OCI-LY1 (cell line): ENCODE measurements around the gene SFXN4.

Experiments
- H2AFZ ChIP-seq: fragments of 200-600 bp; sonication (generic), shearing (Covaris generic); 2 replicates; pipeline ENCODE4 v1.6.0; 2014; ENCODE audit warnings: antibody characterized with exemption, mild to moderate bottlenecking, low read length
- H3F3A ChIP-seq: fragments of 200-600 bp; sonication (generic), shearing (Covaris generic); 2 replicates; pipeline ENCODE4 v1.6.0; 2014; ENCODE audit warnings: mild to moderate bottlenecking, antibody characterized with exemption, low read length, moderate library complexity; ENCODE audit not compliant: insufficient read depth
- H3K27ac ChIP-seq: fragments of 200-600 bp; sonication (generic); 2 replicates; pipeline ENCODE4 v1.5.1; 2014; ENCODE audit warnings: low read length, mixed run types, mild to moderate bottlenecking, low read depth; ENCODE audit not compliant: poor library complexity, severe bottlenecking
- H3K27me3 ChIP-seq: fragments of 200-600 bp; sonication (generic); 2 replicates; pipeline ENCODE4 v1.6.0; 2014; ENCODE audit warnings: antibody characterized with exemption, mild to moderate bottlenecking, low read length, moderate library complexity; ENCODE audit not compliant: insufficient read depth
- H3K36me3 ChIP-seq: fragments of 200-600 bp; sonication (generic); 2 replicates; pipeline ENCODE4 v1.6.1; 2014; ENCODE audit warnings: mild to moderate bottlenecking, antibody characterized with exemption, low read length, moderate library complexity, mixed read lengths; ENCODE audit not compliant: insufficient read depth
- H3K4me1 ChIP-seq: fragments of 200-600 bp; sonication (generic); 2 replicates; pipeline ENCODE4 v1.5.1; 2014; ENCODE audit warnings: mild to moderate bottlenecking, low read length, moderate library complexity; ENCODE audit not compliant: insufficient read depth, severe bottlenecking
- H3K4me2 ChIP-seq: fragments of 200-600 bp; sonication (generic), shearing (Covaris generic); 2 replicates; pipeline ENCODE4 v1.6.1; 2014; ENCODE audit warnings: low read length
- H3K4me3 ChIP-seq: fragments of 200-600 bp; sonication (generic); 2 replicates; pipeline ENCODE4 v1.5.1; 2014; ENCODE audit warnings: low read length, low read depth, mild to moderate bottlenecking, mixed read lengths; ENCODE audit not compliant: poor library complexity, severe bottlenecking
- H3K79me2 ChIP-seq: fragments of 200-600 bp; shearing (Covaris generic); 2 replicates; pipeline ENCODE4 v1.6.1; 2016; ENCODE audit warnings: mixed run types, low read length, mixed read lengths; ENCODE audit not compliant: insufficient read depth
- H3K9ac ChIP-seq: fragments of 200-600 bp; sonication (generic), shearing (Covaris generic); 2 replicates; pipeline ENCODE4 v1.6.1; 2014; ENCODE audit warnings: mild to moderate bottlenecking, low read length, mixed read lengths
- H3K9me2 ChIP-seq: fragments of 200-600 bp; sonication (generic), shearing (Covaris generic); 2 replicates; pipeline ENCODE4 v1.6.1; 2014; ENCODE audit warnings: low read depth, mild to moderate bottlenecking, low read length, mixed read lengths
- H3K9me3 ChIP-seq: fragments of 200-600 bp; shearing (Covaris generic); 2 replicates; pipeline ENCODE4 v1.6.1; 2014; ENCODE audit warnings: low read length, mixed read lengths
- H4K20me1 ChIP-seq: fragments of 200-600 bp; sonication (generic), shearing (Covaris generic); 2 replicates; pipeline ENCODE4 v1.6.0; 2016; ENCODE audit warnings: mild to moderate bottlenecking, low read length; ENCODE audit not compliant: insufficient read depth
- EZH2 ChIP-seq: fragments of 200-600 bp; sonication (generic), shearing (Covaris generic); IDR thresholded peaks from 2 replicates; pipeline ENCODE4 v1.8.0; 2017; ENCODE audit warnings: borderline replicate concordance, mixed run types, mild to moderate bottlenecking, antibody characterized with exemption, low read length, moderate library complexity, mixed read lengths
- TF ChIP-seq, protein P1 (sequence below): fragments of 200-600 bp; sonication (generic), shearing (Covaris generic); IDR thresholded peaks from 2 replicates; pipeline ENCODE4 v1.5.1; 2017; ENCODE audit warnings: mild to moderate bottlenecking, antibody characterized with exemption, low read length, moderate library complexity, mixed read lengths

Gene SFXN4

DNA sequence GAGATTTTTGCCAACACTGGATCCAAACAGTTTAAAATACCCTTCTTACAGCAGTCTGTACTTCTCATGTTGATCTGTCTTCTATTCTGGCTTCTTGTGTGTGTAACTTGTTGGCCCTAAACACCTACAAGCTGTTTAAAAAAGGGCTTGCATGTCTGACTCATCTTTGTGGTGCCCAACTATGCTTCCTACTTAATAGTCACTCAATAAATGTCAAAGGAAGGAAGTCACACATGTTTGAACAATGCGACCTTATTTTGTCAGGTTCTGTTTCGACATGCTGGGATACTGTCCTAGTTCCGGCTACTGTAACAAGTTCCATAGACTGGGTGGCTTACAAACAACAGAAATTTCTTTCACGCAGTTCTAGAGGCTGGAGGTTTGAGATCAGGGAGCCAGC is 32.4 kb upstream of the SFXN4 start:
- Histone ChIP-seq H3F3A (no peaks in the 10 kb centered on the region), H3K79me2 (no peaks in the 10 kb centered on the region), H3K4me3 (no peak overlapping the region), H3K9ac (no peak overlapping the region), H4K20me1 (no peaks in the 10 kb centered on the region), H3K9me2 (no peaks in the 10 kb centered on the region), H2AFZ (no peak overlapping the region), H3K4me1 (no peaks in the 10 kb centered on the region), H3K9me3 (no peaks in the 10 kb centered on the region), H3K4me2 (no peak overlapping the region), H3K36me3 (no peaks in the 10 kb centered on the region), H3K27me3 (no peaks in the 10 kb centered on the region), H3K27ac (no peak overlapping the region)
- TF ChIP-seq EZH2, result no peak
- TF ChIP-seq, protein P1, sequence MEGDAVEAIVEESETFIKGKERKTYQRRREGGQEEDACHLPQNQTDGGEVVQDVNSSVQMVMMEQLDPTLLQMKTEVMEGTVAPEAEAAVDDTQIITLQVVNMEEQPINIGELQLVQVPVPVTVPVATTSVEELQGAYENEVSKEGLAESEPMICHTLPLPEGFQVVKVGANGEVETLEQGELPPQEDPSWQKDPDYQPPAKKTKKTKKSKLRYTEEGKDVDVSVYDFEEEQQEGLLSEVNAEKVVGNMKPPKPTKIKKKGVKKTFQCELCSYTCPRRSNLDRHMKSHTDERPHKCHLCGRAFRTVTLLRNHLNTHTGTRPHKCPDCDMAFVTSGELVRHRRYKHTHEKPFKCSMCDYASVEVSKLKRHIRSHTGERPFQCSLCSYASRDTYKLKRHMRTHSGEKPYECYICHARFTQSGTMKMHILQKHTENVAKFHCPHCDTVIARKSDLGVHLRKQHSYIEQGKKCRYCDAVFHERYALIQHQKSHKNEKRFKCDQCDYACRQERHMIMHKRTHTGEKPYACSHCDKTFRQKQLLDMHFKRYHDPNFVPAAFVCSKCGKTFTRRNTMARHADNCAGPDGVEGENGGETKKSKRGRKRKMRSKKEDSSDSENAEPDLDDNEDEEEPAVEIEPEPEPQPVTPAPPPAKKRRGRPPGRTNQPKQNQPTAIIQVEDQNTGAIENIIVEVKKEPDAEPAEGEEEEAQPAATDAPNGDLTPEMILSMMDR, result no peak

DNA sequence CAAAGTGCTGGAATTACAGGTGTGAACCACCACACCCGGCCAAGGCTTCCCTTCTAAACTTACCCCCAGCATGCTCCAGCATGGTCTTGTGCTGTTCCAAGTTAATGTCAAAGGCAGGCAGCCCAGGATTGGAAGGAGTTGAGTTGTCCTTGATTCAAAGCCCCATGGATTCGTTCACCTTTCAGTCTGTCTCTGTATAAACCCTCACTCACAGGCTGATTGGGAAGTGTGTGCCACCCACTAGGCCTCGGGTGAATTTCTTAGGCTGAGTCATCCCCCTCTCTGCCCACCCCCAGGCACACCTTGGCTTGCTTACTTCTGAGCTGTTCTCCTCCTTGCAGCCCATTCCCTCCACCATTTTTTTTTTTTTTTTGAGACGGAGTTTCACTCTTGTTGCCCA is 26.4 kb upstream of the SFXN4 start:
- Histone ChIP-seq H3K4me3 (no peak overlapping the region), H3K27me3 (no peaks in the 10 kb centered on the region), H3K9ac (no peak overlapping the region), H3K79me2 (no peaks in the 10 kb centered on the region), H3K4me2 (no peak overlapping the region), H3K9me3 (no peaks in the 10 kb centered on the region), H2AFZ (no peak overlapping the region), H3F3A (no peaks in the 10 kb centered on the region), H3K4me1 (no peaks in the 10 kb centered on the region), H3K27ac (no peak overlapping the region), H4K20me1 (no peaks in the 10 kb centered on the region), H3K36me3 (no peaks in the 10 kb centered on the region), H3K9me2 (no peaks in the 10 kb centered on the region)
- no peak for TF ChIP-seq EZH2
- TF ChIP-seq, protein P1, result no peak

DNA sequence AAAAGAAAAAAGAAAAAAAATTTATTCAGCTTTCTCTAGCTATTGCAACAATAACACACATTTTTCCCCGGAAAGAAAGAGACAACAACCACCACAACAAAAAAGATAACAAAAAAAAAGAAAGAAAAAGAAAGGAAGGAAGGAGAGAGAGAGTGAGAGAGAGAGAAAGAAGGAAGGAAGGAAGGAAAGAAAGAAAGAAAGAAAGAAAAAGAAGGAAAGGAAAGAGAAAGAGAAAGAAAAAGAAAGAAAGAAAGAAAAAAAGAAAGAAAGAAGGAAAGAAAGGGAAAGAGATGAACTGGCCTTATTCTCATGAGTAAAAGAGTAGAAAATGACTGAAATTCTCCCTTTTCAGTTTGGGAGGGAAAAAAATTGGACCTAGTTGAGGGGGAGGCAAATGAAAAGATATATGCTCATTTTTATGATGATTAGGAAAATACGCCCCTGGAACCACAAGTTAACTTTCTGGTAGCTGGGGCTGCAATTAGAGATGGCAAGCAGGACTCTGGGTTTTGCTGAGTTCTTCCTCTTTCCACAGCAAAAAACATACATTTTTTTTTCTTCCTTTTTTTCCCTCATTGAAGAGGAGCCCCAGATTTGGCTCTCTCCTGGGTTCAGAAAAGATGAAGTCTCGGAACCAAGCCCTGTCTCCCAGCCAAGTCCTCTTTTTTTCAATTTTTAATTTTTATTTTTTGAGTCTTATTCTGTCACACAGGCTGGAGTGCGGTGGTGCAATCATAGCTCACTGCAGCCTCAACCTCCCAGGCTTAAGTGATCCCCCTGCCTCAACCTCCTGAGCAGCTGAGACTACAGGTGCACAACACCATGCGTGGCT is 25.7 kb upstream of the SFXN4 start:
- H2AFZ ChIP-seq, result no peak overlapping the region
- no peaks in the 10 kb centered on the region for H3K79me2 ChIP-seq
- H3K27ac ChIP-seq, result no peak overlapping the region
- no peak overlapping the region for H3K9ac ChIP-seq
- no peaks in the 10 kb centered on the region for H3F3A ChIP-seq
- no peaks in the 10 kb centered on the region for H3K27me3 ChIP-seq
- no peaks in the 10 kb centered on the region for H3K9me2 ChIP-seq
- no peaks in the 10 kb centered on the region for H3K9me3 ChIP-seq
- no peaks in the 10 kb centered on the region for H3K4me1 ChIP-seq
- TF ChIP-seq, protein P1, result no peak
- TF ChIP-seq EZH2, result no peak
- H3K4me3 ChIP-seq, result no peak overlapping the region
- H3K4me2 ChIP-seq, result no peak overlapping the region
- no peaks in the 10 kb centered on the region for H3K36me3 ChIP-seq
- no peaks in the 10 kb centered on the region for H4K20me1 ChIP-seq
